GM18909 (cell line): ENCODE data around the gene LALBA.
"Not testable (repeated sequence)": the region's sequence is repeated elsewhere in the genome, so short reads cannot be mapped to it uniquely, and the experiment has no call there.

Experiments
- ATAC-seq: cut with Tn5 transposase; IDR thresholded peaks from one replicate; pipeline ENCODE4 v1.9.1; 2021; ENCODE audit warnings: mild to moderate bottlenecking; ENCODE audit not compliant: unreplicated experiment, poor library complexity

The LALBA gene

GRCh38 chr12:48536602-48537001, 33.2 kb downstream of the LALBA start:
- ATAC-seq, result no peak

GRCh38 chr12:48532601-48533000, 37.2 kb downstream of the LALBA start:
- ATAC-seq, result no peak

GRCh38 chr12:48527891-48528670, 41.8 kb downstream of the LALBA start:
- ATAC-seq, result no peak

- no peak for ATAC-seq
These were observed 44.5 kb downstream of the LALBA start, which contains the start of gene OR8S1 for GRCh38 chr12:48525332-48525731. Gene OR8S1 (plus strand): TSS chr12:48525632. CDS start chr12:48525632, 0 bp downstream.

GRCh38 chr12:48520381-48520780, 49.5 kb downstream of the LALBA start:
- ATAC-seq, result not testable (repeated sequence)
